GM12892 (cell line): ENCODE data around the gene CDH4.

ENCODE experiments used
- POLR2A ChIP-seq: IDR thresholded peaks from 2 replicates; pipeline ENCODE4 v1.6.1; 2011; ENCODE audit warnings: low read depth, low read length, control low read depth
- POLR2AphosphoS5 ChIP-seq: IDR thresholded peaks from 2 replicates; pipeline ENCODE4 v1.6.1; 2011; ENCODE audit warnings: low read depth, low read length, control low read depth

DNA sequence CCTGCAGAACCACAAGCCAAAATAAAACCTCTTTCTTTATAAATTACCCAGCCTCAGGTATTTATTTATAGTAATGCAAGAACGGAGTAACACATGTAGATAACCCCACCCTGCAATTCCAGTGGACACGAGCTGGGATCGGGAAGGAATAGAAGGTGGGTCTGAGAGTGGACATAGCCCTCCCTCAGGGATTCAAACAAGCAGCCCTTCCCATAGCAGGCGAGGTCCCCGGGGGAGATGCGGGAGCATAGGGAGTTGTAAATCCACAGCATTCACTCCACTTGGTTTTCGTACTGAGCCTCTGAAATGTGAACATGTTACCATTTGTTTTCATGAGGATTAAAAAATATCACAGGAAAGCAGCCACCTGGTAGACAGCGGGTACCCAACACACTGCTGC lies 312.6 kb downstream of the CDH4 start:
- TF ChIP-seq POLR2A, result no peak
- no peak for TF ChIP-seq POLR2AphosphoS5
